K562 (cell line): ENCODE measurements around the gene TBC1D7. TPM values are rescaled to one million over a fixed set of nuclear protein-coding genes. Genes with fewer than 3 reads are reported as not detected.
A peak's percentile ranks its signal among the peaks of the same experiment; 100 is the strongest.

Experiments used
- ARNT ChIP-seq, 2 experiments: fragments of 450-650 bp; IDR thresholded peaks; 2 replicates each; pipeline ENCODE4 v1.6.1; 2016; ENCODE audit warnings: mild to moderate bottlenecking in 1 of 2
- BCOR ChIP-seq: fragments of 450-650 bp; IDR thresholded peaks from 2 replicates; pipeline ENCODE4 v1.6.1; 2016
- BRD9 ChIP-seq: fragments of 450-650 bp; IDR thresholded peaks from 2 replicates; pipeline ENCODE4 v1.6.1; 2018; ENCODE audit warnings: low read depth; ENCODE audit not compliant: partially characterized antibody
- CCNT2 ChIP-seq: IDR thresholded peaks from 2 replicates; pipeline ENCODE4 v1.6.1; 2011; ENCODE audit warnings: borderline replicate concordance, low read depth, mild to moderate bottlenecking, moderate library complexity, mixed read lengths, low read length; ENCODE audit not compliant: insufficient read length; ENCODE audit errors: extremely low read depth
- ETS1 ChIP-seq: conservative IDR thresholded peaks from 2 replicates; pipeline ENCODE4 v1.6.1; 2011; ENCODE audit warnings: low read depth, mild to moderate bottlenecking, low read length; ENCODE audit not compliant: control insufficient read depth
- FOXJ3 ChIP-seq: sonication (generic); formaldehyde crosslinking; IDR thresholded peaks from 2 replicates; pipeline ENCODE4 v1.4.0; 2020; ENCODE audit warnings: mild to moderate bottlenecking, missing genetic modification reagents
- GABPB1 ChIP-seq: sonication (generic); formaldehyde crosslinking; IDR thresholded peaks from 2 replicates; pipeline ENCODE4 v1.8.0; 2022; ENCODE audit warnings: mild to moderate bottlenecking, missing genetic modification reagents
- HDAC3 ChIP-seq: fragments of 450-650 bp; IDR thresholded peaks from 2 replicates; pipeline ENCODE4 v1.6.1; 2018; ENCODE audit warnings: borderline replicate concordance, mild to moderate bottlenecking, moderate library complexity; ENCODE audit not compliant: partially characterized antibody
- KAT7 ChIP-seq: sonication (generic); formaldehyde crosslinking; IDR thresholded peaks from 2 replicates; pipeline ENCODE4 v1.8.0; 2022; ENCODE audit warnings: missing genetic modification reagents, mild to moderate bottlenecking, borderline replicate concordance
- MAFK ChIP-seq: IDR thresholded peaks from 2 replicates; pipeline ENCODE4 v1.6.1; 2011; ENCODE audit warnings: low read length, improper control_type of control experiment
- MCM2 ChIP-seq: fragments of 450-650 bp; IDR thresholded peaks from 2 replicates; pipeline ENCODE4 v1.6.1; 2017; ENCODE audit warnings: low read depth, mild to moderate bottlenecking
- SMARCA4 ChIP-seq: fragments of 450-650 bp; IDR thresholded peaks from 2 replicates; pipeline ENCODE4 v1.6.1; 2016
- TAF7 ChIP-seq: fragments of 450-650 bp; IDR thresholded peaks from 2 replicates; pipeline ENCODE4 v1.6.1; 2016; ENCODE audit warnings: missing genetic modification characterization, missing compliant biosample characterization
- ZBTB2 ChIP-seq: fragments of 450-650 bp; IDR thresholded peaks from 2 replicates; pipeline ENCODE4 v1.6.1; 2016; ENCODE audit warnings: antibody characterized with exemption
- ZNF445 ChIP-seq: fragments of 250-450 bp; sonication (Bioruptor Pico); IDR thresholded peaks from 2 replicates; pipeline ENCODE4 v1.4.0; 2020; ENCODE audit warnings: low read depth, mild to moderate bottlenecking, moderate library complexity
- ZNF561 ChIP-seq: fragments of 450-650 bp; formaldehyde crosslinking; conservative IDR thresholded peaks from 2 replicates; pipeline ENCODE4 v1.4.0; 2020; ENCODE audit warnings: mild to moderate bottlenecking, moderate library complexity
- polyA plus RNA-seq, 8 experiments: library from polyadenylated mRNA; depleted of rRNA in 4 of 8; stranded (reverse) in 5 of 8; unstranded in 3 of 8; fragments of >200 nt; fragmentation: Nextera tagmentation in 2 of 8; fragmentation: Illumina TruSeq in 1 of 8; extraction: Ambion mirVana in 2 of 8; extraction: Trizol in 1 of 8; gene quantifications; 2 replicates each; pipeline versions ENCODE4 v1.2.1 to v1.2.3, GENCODE V29; 2011 to 2014; ENCODE audit warnings: inconsistent platforms in 1 of 8, missing spikeins in 1 of 8
- total RNA-seq, 7 experiments: library from RNA; depleted of rRNA in 6 of 7; stranded (reverse); fragments of >200 nt in 6 of 7; fragmentation: Illumina TruSeq in 2 of 7; extraction: Trizol in 2 of 7; gene quantifications; 2 replicates each; pipeline versions ENCODE4 v1.2.1 to v1.2.3, GENCODE V29; 2011 to 2021; ENCODE audit warnings: low replicate concordance in 1 of 7
- TF ChIP-seq, protein P1 (sequence below), 2 experiments: fragments of 450-650 bp; IDR thresholded peaks; 2 replicates each; pipeline ENCODE4 v1.6.1; 2016; ENCODE audit warnings: mild to moderate bottlenecking in 2 of 2, borderline replicate concordance in 1 of 2, low read depth in 1 of 2, moderate library complexity in 1 of 2

The TBC1D7 gene
- total and polyA plus RNA-seq, 9 of the 15 experiments (the other 6 are each of a cell fraction or from before 2014, with no cell fraction given) = 49.4 to 107 (median 61.1) TPM

- TF ChIP-seq, protein P1, sequence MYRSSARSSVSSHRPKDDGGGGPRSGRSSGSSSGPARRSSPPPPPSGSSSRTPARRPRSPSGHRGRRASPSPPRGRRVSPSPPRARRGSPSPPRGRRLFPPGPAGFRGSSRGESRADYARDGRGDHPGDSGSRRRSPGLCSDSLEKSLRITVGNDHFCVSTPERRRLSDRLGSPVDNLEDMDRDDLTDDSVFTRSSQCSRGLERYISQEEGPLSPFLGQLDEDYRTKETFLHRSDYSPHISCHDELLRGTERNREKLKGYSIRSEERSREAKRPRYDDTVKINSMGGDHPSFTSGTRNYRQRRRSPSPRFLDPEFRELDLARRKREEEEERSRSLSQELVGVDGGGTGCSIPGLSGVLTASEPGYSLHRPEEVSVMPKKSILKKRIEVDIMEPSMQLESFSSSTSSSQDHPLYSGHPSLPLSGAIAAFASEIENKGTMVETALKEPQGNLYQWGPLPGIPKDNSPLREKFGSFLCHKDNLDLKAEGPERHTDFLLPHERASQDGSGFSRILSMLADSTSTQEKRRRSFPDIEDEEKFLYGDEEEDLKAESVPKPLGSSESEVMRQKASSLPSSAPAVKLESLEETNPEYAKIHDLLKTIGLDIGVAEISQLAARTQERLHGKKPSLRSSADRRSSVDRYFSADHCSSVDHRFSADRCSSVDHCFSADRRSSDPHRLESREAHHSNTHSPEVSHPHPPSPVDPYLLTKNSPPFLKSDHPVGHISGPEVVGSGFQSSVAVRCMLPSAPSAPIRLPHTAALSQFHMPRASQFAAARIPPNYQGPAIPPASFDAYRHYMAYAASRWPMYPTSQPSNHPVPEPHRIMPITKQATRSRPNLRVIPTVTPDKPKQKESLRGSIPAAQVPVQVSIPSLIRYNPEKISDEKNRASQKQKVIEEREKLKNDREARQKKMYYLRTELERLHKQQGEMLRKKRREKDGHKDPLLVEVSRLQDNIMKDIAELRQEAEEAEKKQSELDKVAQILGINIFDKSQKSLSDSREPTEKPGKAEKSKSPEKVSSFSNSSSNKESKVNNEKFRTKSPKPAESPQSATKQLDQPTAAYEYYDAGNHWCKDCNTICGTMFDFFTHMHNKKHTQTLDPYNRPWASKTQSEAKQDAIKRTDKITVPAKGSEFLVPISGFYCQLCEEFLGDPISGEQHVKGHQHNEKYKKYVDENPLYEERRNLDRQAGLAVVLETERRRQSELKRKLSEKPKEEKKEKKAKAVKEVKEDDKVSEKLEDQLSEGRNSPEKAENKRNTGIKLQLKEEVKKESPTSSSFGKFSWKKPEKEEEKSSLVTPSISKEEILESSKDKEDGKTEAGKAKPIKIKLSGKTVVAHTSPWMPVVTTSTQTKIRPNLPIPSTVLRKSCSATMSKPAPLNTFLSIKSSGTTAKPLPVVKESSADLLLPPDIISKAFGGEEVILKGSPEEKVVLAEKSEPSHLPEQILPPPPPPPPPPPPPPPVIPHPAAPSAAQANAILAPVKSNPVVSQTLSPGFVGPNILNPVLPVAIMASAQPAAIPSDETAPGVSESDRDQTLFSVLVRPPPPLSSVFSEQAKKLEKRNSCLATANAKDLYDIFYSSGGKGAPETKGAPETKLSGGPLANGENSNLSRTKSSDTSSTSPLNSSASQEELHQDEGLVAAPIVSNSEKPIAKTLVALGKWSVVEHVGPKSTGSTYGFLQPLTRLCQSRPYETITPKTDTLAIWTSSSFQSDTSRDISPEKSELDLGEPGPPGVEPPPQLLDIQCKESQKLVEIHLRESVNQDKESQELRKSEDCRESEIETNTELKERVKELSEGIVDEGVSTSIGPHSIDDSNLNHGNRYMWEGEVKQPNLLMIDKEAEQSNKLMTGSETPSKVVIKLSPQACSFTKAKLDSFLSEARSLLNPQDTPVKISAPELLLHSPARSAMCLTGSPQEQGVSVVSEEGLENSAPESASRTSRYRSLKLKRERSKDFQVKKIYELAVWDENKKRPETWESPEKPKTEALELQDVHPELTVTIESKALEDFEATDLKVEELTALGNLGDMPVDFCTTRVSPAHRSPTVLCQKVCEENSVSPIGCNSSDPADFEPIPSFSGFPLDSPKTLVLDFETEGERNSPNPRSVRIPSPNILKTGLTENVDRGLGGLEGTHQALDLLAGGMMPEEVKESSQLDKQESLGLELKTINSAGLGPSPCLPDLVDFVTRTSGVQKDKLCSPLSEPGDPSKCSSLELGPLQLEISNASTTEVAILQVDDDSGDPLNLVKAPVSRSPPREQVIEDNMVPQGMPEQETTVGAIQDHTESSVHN (IDR thresholded peaks at IDR 0.05; ENCODE audit: borderline replicate concordance in 1 of 2, low read depth in 1 of 2) = 0 out of 4 replicates have a peak, but pooled peaks of 1 of the 2 experiments have one; percentile 18
- TF ChIP-seq ARNT (IDR thresholded peaks at IDR 0.05) (peak; percentile 56 to 91; a peak in 2 of 4 replicates), MAFK (peak; percentile 51), HDAC3 (peak; percentile 63), BRD9 (peak; percentile 80), MCM2 (no peak), TAF7 (tag) (0 out of 2 replicates have a peak, but pooled peaks have one; percentile 41), CCNT2 (peak; percentile 52), GABPB1 (no peak; the same call in 1 of the 2 replicates), ZNF561 (CRISPR knock-in tag) (no peak), ZBTB2 (peak; percentile 76; the same call in 1 of the 2 replicates), KAT7 (CRISPR knock-in tag) (no peak; the same call in none of the 2 replicates), BCOR (peak; percentile 44; the same call in 1 of the 2 replicates), ETS1 (no peak), SMARCA4 (peak; percentile 85), ZNF445 (CRISPR knock-in tag) (0 out of 2 replicates have a peak, but pooled peaks have one; percentile 31), FOXJ3 (CRISPR knock-in tag) (no peak)
Measured at GRCh38 chr6:13273931-13274706, 54.2 kb downstream of the TBC1D7 start (continued).
